ENCODE measurements around the gene TMEM63C.

Gene TMEM63C

DNA sequence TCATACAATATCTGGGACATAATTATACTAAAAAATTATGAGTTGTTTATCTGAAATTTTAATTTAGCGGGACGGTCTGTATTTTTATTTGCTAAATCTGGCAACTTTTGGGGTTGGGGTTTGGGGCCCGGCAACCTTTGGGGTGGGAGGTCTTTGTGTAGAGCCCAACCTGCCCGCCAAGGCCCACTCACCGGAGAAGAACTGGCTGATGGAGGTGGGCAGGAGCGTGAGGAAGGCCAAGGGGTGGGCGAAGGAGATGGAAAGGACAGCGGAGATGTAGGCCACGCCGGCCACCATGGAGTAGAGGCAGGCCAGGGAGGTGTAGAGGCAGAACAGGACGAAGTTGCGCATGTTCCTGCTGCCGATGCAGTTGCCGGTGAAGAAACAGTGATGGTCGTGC lies 42.6 kb upstream of the TMEM63C start:
- Histone ChIP-seq H3K79me2 (ENCODE audit: insufficient read depth, low read depth) (no peaks in the 10 kb centered on the region), H3K9ac (no peak overlapping the region), H3K4me2 (no peak overlapping the region), H3K4me3 (IDR thresholded peaks at IDR 0.05; ENCODE audit: insufficient read depth, low read depth, low read length) (no peak overlapping the region), H3K4me1 (ENCODE audit: low read depth, poor library complexity, severe bottlenecking) (no peaks in the 10 kb centered on the region), H3K27ac (no peak overlapping the region), H4K20me1 (ENCODE audit: insufficient read depth) (no peaks in the 10 kb centered on the region), H3K27me3 (ENCODE audit: insufficient read depth, low read depth) (peaks cover 9% of the 10 kb centered on the region), H2AFZ (ENCODE audit: low read depth) (no peak overlapping the region), H3K36me3 (ENCODE audit: insufficient read depth) (no peaks in the 10 kb centered on the region)
- TF ChIP-seq, protein P1, sequence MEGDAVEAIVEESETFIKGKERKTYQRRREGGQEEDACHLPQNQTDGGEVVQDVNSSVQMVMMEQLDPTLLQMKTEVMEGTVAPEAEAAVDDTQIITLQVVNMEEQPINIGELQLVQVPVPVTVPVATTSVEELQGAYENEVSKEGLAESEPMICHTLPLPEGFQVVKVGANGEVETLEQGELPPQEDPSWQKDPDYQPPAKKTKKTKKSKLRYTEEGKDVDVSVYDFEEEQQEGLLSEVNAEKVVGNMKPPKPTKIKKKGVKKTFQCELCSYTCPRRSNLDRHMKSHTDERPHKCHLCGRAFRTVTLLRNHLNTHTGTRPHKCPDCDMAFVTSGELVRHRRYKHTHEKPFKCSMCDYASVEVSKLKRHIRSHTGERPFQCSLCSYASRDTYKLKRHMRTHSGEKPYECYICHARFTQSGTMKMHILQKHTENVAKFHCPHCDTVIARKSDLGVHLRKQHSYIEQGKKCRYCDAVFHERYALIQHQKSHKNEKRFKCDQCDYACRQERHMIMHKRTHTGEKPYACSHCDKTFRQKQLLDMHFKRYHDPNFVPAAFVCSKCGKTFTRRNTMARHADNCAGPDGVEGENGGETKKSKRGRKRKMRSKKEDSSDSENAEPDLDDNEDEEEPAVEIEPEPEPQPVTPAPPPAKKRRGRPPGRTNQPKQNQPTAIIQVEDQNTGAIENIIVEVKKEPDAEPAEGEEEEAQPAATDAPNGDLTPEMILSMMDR (conservative IDR thresholded peaks at IDR 0.05; ENCODE audit: low read depth, low read length) = no peak

DNA sequence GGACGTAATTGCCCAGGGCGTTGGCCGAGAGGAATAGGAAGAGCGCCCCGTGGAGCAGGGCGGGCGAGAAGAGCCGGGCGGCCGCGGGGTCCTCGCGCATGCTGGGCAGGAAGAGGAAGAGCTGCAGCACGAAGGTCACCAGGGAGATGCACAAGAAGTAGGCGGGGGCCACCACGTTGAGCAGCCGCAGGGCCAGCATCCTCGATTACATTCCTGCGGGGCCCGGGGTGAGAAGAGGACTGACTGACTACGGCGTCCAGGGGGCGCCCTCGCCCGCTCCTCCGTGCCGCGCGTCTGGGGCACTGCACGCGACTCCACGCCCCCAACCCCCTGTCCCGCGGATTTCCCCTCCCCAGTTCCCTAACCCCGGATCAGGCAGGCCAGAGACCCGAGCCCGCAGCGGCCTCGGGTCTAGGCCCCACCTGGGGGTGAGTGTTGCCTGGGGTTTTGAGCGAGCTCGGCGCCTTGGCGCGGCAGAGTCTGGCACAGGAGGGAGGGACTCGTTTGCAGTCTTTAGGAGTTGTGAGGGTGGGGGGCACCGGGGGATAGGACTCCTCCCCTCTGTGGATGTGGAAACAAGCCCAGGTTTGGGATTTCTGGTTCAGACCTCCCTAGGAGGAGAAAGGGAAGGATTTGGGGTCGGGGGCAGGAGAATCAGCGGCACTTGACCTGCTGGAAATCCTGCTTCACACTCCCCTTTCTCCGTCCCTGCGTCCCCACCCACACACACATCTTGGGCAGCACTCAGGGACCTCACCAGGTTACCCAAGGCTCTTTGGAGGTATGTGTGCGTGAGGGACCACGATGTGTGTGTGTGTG lies 41.8 kb upstream of the TMEM63C start:
- peaks cover 5% of the 10 kb centered on the region; the same call in 1 of the 2 replicates for H3K27me3 ChIP-seq (ENCODE audit: insufficient read depth, low read depth)

DNA sequence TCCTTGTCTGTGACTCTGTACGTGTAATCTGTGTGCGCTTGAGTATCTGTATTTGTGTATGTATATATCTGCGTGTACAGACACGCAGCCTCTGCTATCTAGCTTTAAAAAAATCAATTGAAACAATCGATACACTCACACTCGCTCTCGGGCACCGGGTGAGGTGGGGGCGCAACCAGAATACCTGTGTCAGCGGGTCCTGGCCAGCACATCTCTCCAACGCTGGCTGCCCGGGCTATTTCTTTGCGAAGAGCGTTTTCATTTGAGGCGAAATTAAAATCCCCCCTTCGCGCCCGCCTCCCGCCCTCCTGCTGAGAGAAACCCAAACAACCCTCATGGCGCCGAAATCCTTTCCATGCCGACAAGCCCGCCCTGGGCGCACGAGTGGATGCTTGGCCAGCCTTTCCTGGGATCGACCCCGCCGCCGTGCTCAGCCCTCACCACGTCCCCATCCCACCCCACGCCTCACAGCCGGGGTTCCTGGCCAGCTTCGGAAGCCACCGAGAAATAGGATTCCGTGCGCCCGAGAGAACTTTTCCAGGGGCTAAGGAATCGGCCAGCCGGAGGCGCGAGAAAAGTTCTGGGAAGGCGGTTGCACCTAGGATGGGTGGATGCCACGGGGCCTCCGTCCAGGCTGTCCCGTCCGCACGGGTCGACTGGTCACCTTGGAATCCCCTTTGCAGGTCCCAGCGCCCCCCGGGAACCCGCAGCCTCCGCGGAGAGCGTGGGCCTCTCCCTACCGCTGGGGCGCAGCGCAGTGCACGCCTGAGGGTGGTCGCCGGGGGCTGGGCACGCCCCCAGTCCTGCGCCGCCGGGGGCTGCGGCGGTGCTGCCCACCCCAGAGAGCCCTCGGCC lies 41.0 kb upstream of the TMEM63C start:
- TF ChIP-seq, protein P1 (conservative IDR thresholded peaks at IDR 0.05; ENCODE audit: low read depth, low read length) = no peak

More for the DNA sequence above, 41.8 kb upstream of the TMEM63C start:
- Histone ChIP-seq H3K9ac (no peak overlapping the region), H3K79me2 (ENCODE audit: insufficient read depth, low read depth) (no peaks in the 10 kb centered on the region), H3K4me2 (no peak overlapping the region), H3K4me1 (ENCODE audit: low read depth, poor library complexity, severe bottlenecking) (no peaks in the 10 kb centered on the region), H3K27ac (no peak overlapping the region), H2AFZ (ENCODE audit: low read depth) (no peak overlapping the region), H3K36me3 (ENCODE audit: insufficient read depth) (no peaks in the 10 kb centered on the region), H3K4me3 (IDR thresholded peaks at IDR 0.05; ENCODE audit: insufficient read depth, low read depth, low read length) (no peak overlapping the region), H4K20me1 (ENCODE audit: insufficient read depth) (no peaks in the 10 kb centered on the region)
- TF ChIP-seq, protein P1 (conservative IDR thresholded peaks at IDR 0.05; ENCODE audit: low read depth, low read length) = no peak

DNA sequence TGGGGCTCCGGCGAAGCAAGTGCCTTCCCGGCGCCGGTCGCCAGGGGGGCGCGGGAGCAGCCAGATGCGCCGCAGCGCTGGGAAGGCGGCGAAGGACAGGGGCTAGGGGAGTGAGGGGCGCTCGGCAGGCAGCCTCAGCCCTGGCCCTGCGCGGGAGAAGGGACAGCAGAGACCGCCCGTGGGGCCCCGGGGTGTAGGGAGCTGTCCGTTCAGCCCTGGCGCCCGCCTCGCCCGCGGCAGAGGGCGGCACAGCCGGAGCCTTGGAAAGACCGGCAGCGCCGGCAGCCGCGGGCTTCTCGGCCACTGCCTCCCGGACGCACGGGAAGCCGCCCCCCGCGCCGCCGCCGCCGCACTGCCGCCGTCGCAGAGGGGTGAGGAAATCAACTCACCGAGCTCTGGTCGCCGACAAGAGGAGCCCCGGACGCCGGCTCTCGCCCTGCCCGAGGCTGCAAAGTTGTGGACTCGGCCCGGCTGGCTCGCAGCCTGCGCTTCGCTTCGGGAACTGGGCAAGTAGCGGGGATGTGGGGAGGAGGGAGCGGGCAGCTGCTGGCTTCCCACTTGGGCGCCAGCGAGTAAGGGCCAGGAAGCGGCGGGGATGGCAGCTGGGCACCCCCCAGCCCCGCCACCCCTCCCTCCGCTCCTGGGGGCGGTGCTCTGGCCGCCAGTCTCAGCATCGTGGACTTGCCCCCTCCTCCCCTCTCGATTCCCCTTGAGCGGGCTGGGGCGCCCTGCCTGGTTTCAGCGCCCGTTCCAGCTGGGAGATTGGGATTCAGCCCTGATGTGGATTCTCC lies 40.2 kb upstream of the TMEM63C start, which contains the start of gene ZDHHC22:
Gene ZDHHC22 (minus strand): TSS at position 578 of the 791 bp plus-strand sequence. CDS start 2,053 bp downstream, outside the sequence.
- no peak within 1 kb of the TSS for H2AFZ ChIP-seq (ENCODE audit: low read depth)
- H3K4me3 ChIP-seq (IDR thresholded peaks at IDR 0.05; ENCODE audit: insufficient read depth, low read depth, low read length) = no peak within 1 kb of the TSS
- H3K9ac ChIP-seq = no peak within 1 kb of the TSS
- no peak within 1 kb of the TSS for H3K27ac ChIP-seq
- no peak within 1 kb of the TSS for H3K4me2 ChIP-seq
- no peaks in the 10 kb centered on the region; the same call in 1 of the 2 replicates for H3K27me3 ChIP-seq (ENCODE audit: insufficient read depth, low read depth)
- no peaks in the 10 kb centered on the region for H3K36me3 ChIP-seq (ENCODE audit: insufficient read depth)
- TF ChIP-seq, protein P1 (conservative IDR thresholded peaks at IDR 0.05; ENCODE audit: low read depth, low read length) = no peak
- no peaks in the 10 kb centered on the region for H4K20me1 ChIP-seq (ENCODE audit: insufficient read depth)
- no peaks in the 10 kb centered on the region for H3K4me1 ChIP-seq (ENCODE audit: low read depth, poor library complexity, severe bottlenecking)
- no peaks in the 10 kb centered on the region for H3K79me2 ChIP-seq (ENCODE audit: insufficient read depth, low read depth)

More for the DNA sequence above, 41.0 kb upstream of the TMEM63C start:
- no peak overlapping the region for H3K9ac ChIP-seq
- H3K4me3 ChIP-seq (IDR thresholded peaks at IDR 0.05; ENCODE audit: insufficient read depth, low read depth, low read length) = no peak overlapping the region
- no peaks in the 10 kb centered on the region for H3K36me3 ChIP-seq (ENCODE audit: insufficient read depth)
- H3K27ac ChIP-seq = no peak overlapping the region
- H3K27me3 ChIP-seq (ENCODE audit: insufficient read depth, low read depth) = peaks cover 4% of the 10 kb centered on the region; the same call in 1 of the 2 replicates
- H2AFZ ChIP-seq (ENCODE audit: low read depth) = no peak overlapping the region
- no peak overlapping the region for H3K4me2 ChIP-seq
- no peaks in the 10 kb centered on the region for H4K20me1 ChIP-seq (ENCODE audit: insufficient read depth)
- no peaks in the 10 kb centered on the region for H3K79me2 ChIP-seq (ENCODE audit: insufficient read depth, low read depth)
- H3K4me1 ChIP-seq (ENCODE audit: low read depth, poor library complexity, severe bottlenecking) = no peaks in the 10 kb centered on the region
